Lung (tissue), 12 donors: Measurements from ENCODE around the gene ATG4D. TPM values are rescaled to one million over a fixed set of nuclear protein-coding genes. Genes with fewer than 3 reads are reported as not detected.
A peak's percentile ranks its signal among the peaks of the same experiment; 100 is the strongest.

Experiments used
- ATAC-seq: fragments of 200-7000 bp; cut with Tn5 transposase; one replicate; pipeline ENCODE4 v1.9.1; 2020; ENCODE audit warnings: moderate number of reproducible peaks; ENCODE audit not compliant: insufficient read depth, low FRiP score
- DNase-seq, 3 donors: peaks; one replicate each; pipeline ENCODE4 v3.0.0-alpha.2; 2013 to 2017
- H3K27ac ChIP-seq, 2 donors: one replicate each; pipeline ENCODE4 v1.5.1; 2013; ENCODE audit warnings: mild to moderate bottlenecking in 2 of 2, moderate library complexity in 2 of 2, control low read depth in 1 of 2, inconsistent platforms in 1 of 2, low read depth in 1 of 2, low read length in 1 of 2
- H3K27me3 ChIP-seq, 3 donors: one replicate each; pipeline ENCODE4 v1.5.1; 2013; ENCODE audit warnings: low read length in 2 of 3; ENCODE audit not compliant: control insufficient read depth in 3 of 3, insufficient read depth in 3 of 3
- H3K36me3 ChIP-seq, 4 donors: one replicate each; pipeline ENCODE4 v1.5.1; 2013; ENCODE audit warnings: low read length in 4 of 4, mild to moderate bottlenecking in 1 of 4, moderate library complexity in 1 of 4; ENCODE audit not compliant: control insufficient read depth in 4 of 4, insufficient read depth in 4 of 4
- H3K4me1 ChIP-seq, 5 donors: one replicate each; pipeline ENCODE4 v1.5.1; 2013; ENCODE audit warnings: low read length in 5 of 5, mild to moderate bottlenecking in 2 of 5, moderate library complexity in 1 of 5; ENCODE audit not compliant: control insufficient read depth in 5 of 5, insufficient read depth in 5 of 5
- H3K4me3 ChIP-seq: one replicate; pipeline ENCODE4 v1.5.1; 2013; ENCODE audit warnings: mild to moderate bottlenecking, control low read depth, moderate library complexity
- H3K9ac ChIP-seq, 2 donors: one replicate each; pipeline ENCODE4 v1.5.1; 2013; ENCODE audit warnings: low read length in 2 of 2, control low read depth in 1 of 2; ENCODE audit not compliant: insufficient read depth in 1 of 2
- H3K9me3 ChIP-seq, 4 donors: one replicate each; pipeline ENCODE4 v1.5.1; 2013; ENCODE audit warnings: low read length in 3 of 4, mild to moderate bottlenecking in 1 of 4, moderate library complexity in 1 of 4; ENCODE audit not compliant: control insufficient read depth in 4 of 4, insufficient read depth in 3 of 4
- CTCF ChIP-seq: IDR thresholded peaks from 2 replicates; pipeline ENCODE4 v1.5.1; 2012; ENCODE audit warnings: mild to moderate bottlenecking; ENCODE audit errors: control extremely low read depth, extremely low read depth
- WGBS, 2 donors: extraction: QIAGEN DNeasy Blood & Tissue Kit; methylation state at CpG; one replicate each; pipeline ENCODE4 v1.1.7; 2013; 5-methylcytosine and 5-hydroxymethylcytosine counted together
- polyA plus RNA-seq, 2 donors: library from polyadenylated mRNA; stranded (reverse); fragments of 200-250 nt; gene quantifications; one replicate each; pipeline ENCODE4 v1.2.1, GENCODE V29; 2013
- total RNA-seq, 2 donors: library from RNA; depleted of rRNA in 1 of 2; stranded (reverse); fragments of >200 nt in 1 of 2; gene quantifications; one replicate each; pipeline ENCODE4 v1.2.1, GENCODE V29; 2014 to 2021
- donor health status: control.
- donor health status: control.
- donor health status: Bipolar disorder and iron deficiency.
- donor health status: healthy.
- donor health status: DM: yes; HTN: yes; CAD: no.

ATG4D gene
- total and polyA plus RNA-seq, 4 donors = 13.4 to 34.0 (median 27.4) TPM

- Histone ChIP-seq H3K36me3 (no peaks in the 10 kb centered on the region), H3K27ac (peak overlapping the region in 1 of 2 donors; percentile 3), H3K9me3 (peaks cover 0 to 7% (median 0%) of the 10 kb centered on the region in 4 donors), H3K4me3 (no peak overlapping the region), H3K4me1 (peaks cover 0 to 16% (median 4%) of the 10 kb centered on the region in 5 donors), H3K27me3 (peaks cover 19 to 70% (median 60%) of the 10 kb centered on the region in 3 donors), H3K9ac (no peak overlapping the region)
- WGBS, 2 donors = 6 to 8% methylated on average over 92 to 107 of the region's 107 CpGs
- ATAC-seq = no peak
- TF ChIP-seq CTCF = no peak
- peak in 1 of 3 donors; percentile 24 for DNase-seq
These were observed 29.2 kb upstream of the ATG4D start for GRCh38 chr19:10514211-10515145.

DNA sequence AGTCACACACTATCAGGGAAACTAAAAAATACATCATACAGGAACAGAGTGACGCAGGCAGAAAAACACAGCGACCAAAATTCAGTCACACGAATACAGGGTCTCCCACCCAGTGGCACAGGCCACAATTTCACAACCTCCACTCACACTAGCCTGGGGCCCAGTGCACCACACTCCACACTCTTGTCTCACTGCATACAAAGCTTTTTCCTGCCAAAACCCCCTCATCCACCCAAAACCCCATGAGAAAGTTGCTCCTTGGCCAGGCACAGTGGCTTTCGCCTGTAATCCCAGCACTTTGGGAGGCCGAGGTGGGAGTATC is 27.7 kb upstream of the ATG4D start:
- Histone ChIP-seq H3K36me3 (no peaks in the 10 kb centered on the region), H3K9ac (no peak overlapping the region), H3K4me1 (peaks cover 0 to 14% (median 4%) of the 10 kb centered on the region in 5 donors), H3K9me3 (peaks cover 0 to 7% (median 0%) of the 10 kb centered on the region in 4 donors), H3K27me3 (peaks cover 19 to 72% (median 57%) of the 10 kb centered on the region in 3 donors), H3K4me3 (no peak overlapping the region), H3K27ac (no peak overlapping the region)
- WGBS, 2 donors = 92% methylated on average over 5 of the region's 5 CpGs
- ATAC-seq (no peak), DNase-seq (no peak)
- TF ChIP-seq CTCF = no peak

DNA sequence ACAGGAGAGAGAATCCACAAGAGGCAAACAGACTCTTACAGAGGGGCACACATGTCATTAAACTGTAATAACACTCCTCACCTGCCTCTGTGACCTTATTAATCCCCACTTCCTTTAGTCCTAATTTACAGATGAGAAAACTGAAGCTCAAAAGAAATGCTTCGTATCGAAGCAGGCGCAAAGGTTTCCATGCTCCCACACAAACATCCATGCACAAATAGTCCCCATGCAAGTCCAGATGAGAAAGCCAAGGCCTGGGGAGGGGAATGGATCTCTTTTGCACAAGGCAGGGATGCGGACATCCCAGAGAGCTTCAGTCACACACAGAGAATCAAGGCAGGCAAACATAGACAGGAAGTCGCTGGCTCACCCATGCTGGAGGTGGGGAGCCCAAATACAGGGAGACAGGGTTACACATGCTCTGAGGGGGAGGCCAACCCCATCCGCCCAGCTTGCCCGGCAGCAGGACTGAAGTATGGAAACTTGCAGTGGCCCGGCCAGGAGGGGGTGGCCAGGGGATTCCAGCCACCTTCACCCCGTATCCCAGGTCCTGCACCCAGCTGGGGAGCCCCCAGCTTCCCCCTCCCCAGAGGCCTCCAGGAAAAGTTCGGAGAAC is 26.9 kb upstream of the ATG4D start:
- Histone ChIP-seq H3K4me1 (peaks cover 0 to 14% (median 4%) of the 10 kb centered on the region in 5 donors), H3K27me3 (peaks cover 19 to 69% (median 57%) of the 10 kb centered on the region in 3 donors), H3K27ac (no peak overlapping the region), H3K4me3 (no peak overlapping the region), H3K36me3 (no peaks in the 10 kb centered on the region), H3K9ac (no peak overlapping the region), H3K9me3 (peaks cover 0 to 7% (median 0%) of the 10 kb centered on the region in 4 donors)
- no peak for TF ChIP-seq CTCF
- 47 to 51% methylated on average over 10 of the region's 10 CpGs for WGBS, 2 donors
- DNase-seq (no peak), ATAC-seq (no peak)
